K562 (cell line): Measurements from ENCODE around the gene RPP21. TPM values are rescaled to one million over a fixed set of nuclear protein-coding genes. Genes with fewer than 3 reads are reported as not detected.
A peak's percentile ranks its signal among the peaks of the same experiment; 100 is the strongest.

Experiments used
- ATAC-seq: fragments of 200-7000 bp; cut with Tn5 transposase; 3 replicates; pipeline ENCODE4 v1.9.1; 2020; ENCODE audit warnings: moderate library complexity
- BruUV-seq: library from RNA; stranded (reverse); fragments of 400-500 nt; replicated peaks from 2 replicates; lab custom pipeline; 2021; lab: Mats Ljungman, UMichigan
- CTCF ChIA-PET: fragments of 300-600 bp; formaldehyde crosslinking; extraction: SDS; loops from one replicate; lab custom pipeline; 2021; ENCODE audit warnings: low intra/inter-chr PET ratio; lab: Yijun Ruan, JAX
- POLR2A ChIA-PET: fragments of 300-600, 350-650 bp; sonication (Branson Sonifier 250); formaldehyde crosslinking; extraction: SDS; loops from one replicate; lab custom pipeline; 2021; ENCODE audit warnings: antibody characterized with exemption, inconsistent platforms; lab: Yijun Ruan, JAX
- DNase-seq, 4 experiments: peaks; one replicate each; pipeline versions ENCODE4 v3.0.0 to v3.0.0-alpha.2; 2011 to 2018; ENCODE audit warnings: low spot score in 3 of 4, mixed read lengths in 3 of 4; ENCODE audit errors: extremely low read depth in 1 of 4
- FAIRE-seq: peaks from 2 replicates; lab custom pipeline; 2011; peaks lifted over from hg19 to GRCh38; lab: Jason Lieb, UNC
- H2AFZ ChIP-seq: 2 replicates; pipeline ENCODE4 v1.6.0; 2011; ENCODE audit warnings: low read depth, low read length, control low read depth, inconsistent platforms
- H3K27ac ChIP-seq: fragments of 200-600 bp; 3 replicates; pipeline ENCODE4 v1.8.0; 2011; ENCODE audit warnings: low read depth, mild to moderate bottlenecking, control low read depth, inconsistent platforms, low read length, moderate library complexity, mixed read lengths; ENCODE audit errors: extremely low read depth
- H3K27me3 ChIP-seq, 2 experiments: fragments of 300-600 bp in 1 of 2; 2 replicates in 1 of 2; 3 replicates in 1 of 2; pipeline versions ENCODE4 v1.6.0 to v1.8.0; 2011; ENCODE audit warnings: inconsistent platforms in 2 of 2, low read length in 2 of 2, mild to moderate bottlenecking in 1 of 2, mixed read lengths in 1 of 2, moderate library complexity in 1 of 2; ENCODE audit not compliant: control insufficient read depth in 2 of 2, insufficient read depth in 2 of 2
- H3K36me3 ChIP-seq: fragments of 300-600 bp; 3 replicates; pipeline ENCODE4 v1.8.0; 2011; ENCODE audit warnings: mild to moderate bottlenecking, low read length, inconsistent platforms; ENCODE audit not compliant: control insufficient read depth, insufficient read depth
- H3K4me1 ChIP-seq, 2 experiments: fragments of 200-600 bp in 1 of 2; replicated peaks in 1 of 2; 2 replicates in 1 of 2; 3 replicates in 1 of 2; pipeline versions ENCODE4 v1.5.1 to v1.8.0; 2011; ENCODE audit warnings: inconsistent platforms in 2 of 2, low read length in 2 of 2, mild to moderate bottlenecking in 1 of 2, mixed read lengths in 1 of 2, moderate library complexity in 1 of 2; ENCODE audit not compliant: control insufficient read depth in 2 of 2, insufficient read depth in 2 of 2
- H3K4me2 ChIP-seq: 2 replicates; pipeline ENCODE4 v1.6.1; 2011; ENCODE audit warnings: low read length, control low read depth, inconsistent platforms, mixed read lengths; ENCODE audit not compliant: insufficient read depth
- H3K4me3 ChIP-seq: fragments of 200-600 bp; sonication (generic), shearing (Covaris generic); 2 replicates; pipeline ENCODE4 v1.5.1; 2016; ENCODE audit warnings: control low read depth, inconsistent platforms
- H3K79me2 ChIP-seq: fragments of 200-600 bp; 3 replicates; pipeline ENCODE4 v1.8.0; 2011; ENCODE audit warnings: low read length, inconsistent platforms; ENCODE audit not compliant: control insufficient read depth, insufficient read depth
- H3K9ac ChIP-seq, 2 experiments: 2 replicates each; pipeline versions ENCODE4 v1.6.0 to v1.6.1; 2011; ENCODE audit warnings: low read depth in 2 of 2, low read length in 2 of 2, control low read depth in 1 of 2, inconsistent platforms in 1 of 2, mild to moderate bottlenecking in 1 of 2, mixed read lengths in 1 of 2; ENCODE audit not compliant: insufficient read depth in 1 of 2
- H3K9me1 ChIP-seq: one replicate; pipeline ENCODE4 v1.6.0; 2011; ENCODE audit warnings: inconsistent platforms, mild to moderate bottlenecking, low read length, moderate library complexity; ENCODE audit not compliant: control insufficient read depth, insufficient read depth
- H3K9me3 ChIP-seq: replicated peaks from 2 replicates; pipeline ENCODE4 v1.5.1; 2011; ENCODE audit warnings: low read depth, low read length, inconsistent platforms; ENCODE audit not compliant: control insufficient read depth, insufficient read depth
- H4K20me1 ChIP-seq: replicated peaks from 2 replicates; pipeline ENCODE4 v1.6.1; 2011; ENCODE audit warnings: low read length, inconsistent platforms, mixed read lengths; ENCODE audit not compliant: control insufficient read depth, insufficient read depth
- EGR1 ChIP-seq: fragments of 450-650 bp; conservative IDR thresholded peaks from 2 replicates; pipeline ENCODE4 v1.6.1; 2017; ENCODE audit warnings: mild to moderate bottlenecking
- HMG20A ChIP-seq: fragments of 450-650 bp; formaldehyde crosslinking; conservative IDR thresholded peaks from 2 replicates; pipeline ENCODE4 v1.4.0; 2020; ENCODE audit warnings: mild to moderate bottlenecking, mixed read lengths
- JUND ChIP-seq, 2 experiments: IDR thresholded peaks; 2 replicates in 1 of 2; 3 replicates in 1 of 2; pipeline ENCODE4 v1.6.1; 2011; ENCODE audit warnings: borderline replicate concordance in 2 of 2, low read depth in 2 of 2, low read length in 2 of 2, improper control_type of control experiment in 1 of 2, missing biosample characterization in 1 of 2, missing genetic modification characterization in 1 of 2, missing genetic modification reagents in 1 of 2
- SMC3 ChIP-seq: conservative IDR thresholded peaks from 2 replicates; pipeline ENCODE4 v1.6.1; 2011; ENCODE audit warnings: low read depth, low read length, improper control_type of control experiment; ENCODE audit not compliant: insufficient read depth
- ZC3H11A ChIP-seq: IDR thresholded peaks from 2 replicates; pipeline ENCODE4 v1.6.1; 2012; ENCODE audit warnings: low read depth, low read length, improper control_type of control experiment
- ZNF384 ChIP-seq: IDR thresholded peaks from 2 replicates; pipeline ENCODE4 v1.6.1; 2012; ENCODE audit warnings: low read depth, low read length, improper control_type of control experiment
- ZNF766 ChIP-seq: fragments of 200-800 bp; sonication (Bioruptor generic); conservative IDR thresholded peaks from 2 replicates; pipeline ENCODE4 v1.6.1; 2016; ENCODE audit warnings: missing genetic modification characterization, missing compliant biosample characterization
- WGBS: fragments of 100-300 bp; shearing (Covaris generic); methylation state at CpG from one replicate; pipeline ENCODE4 v1.1.6; 2016; ENCODE audit warnings: low coverage, mixed read lengths; ENCODE audit not compliant: insufficient coverage; ENCODE audit errors: missing lambda C conversion rate; 5-methylcytosine and 5-hydroxymethylcytosine counted together
- in situ Hi-C: fragments of 300-500 bp; cut with MboI; formaldehyde crosslinking; loops from 4 replicates; pipeline ENCODE4 v1.15.0; 2018; ENCODE audit warnings: inconsistent platforms, mixed read lengths
- intact Hi-C: fragments of 100-400 bp; cut with micrococcal nuclease; formaldehyde crosslinking; loops from 2 replicates; pipeline ENCODE4 v1.14.2; 2022
- polyA plus RNA-seq, 8 experiments: library from polyadenylated mRNA; depleted of rRNA in 4 of 8; stranded (reverse) in 5 of 8; unstranded in 3 of 8; fragments of >200 nt; fragmentation: Nextera tagmentation in 2 of 8; fragmentation: Illumina TruSeq in 1 of 8; extraction: Ambion mirVana in 2 of 8; extraction: Trizol in 1 of 8; gene quantifications; 2 replicates each; pipeline versions ENCODE4 v1.2.1 to v1.2.3, GENCODE V29; 2011 to 2014; ENCODE audit warnings: inconsistent platforms in 1 of 8, missing spikeins in 1 of 8
- total RNA-seq, 7 experiments: library from RNA; depleted of rRNA in 6 of 7; stranded (reverse); fragments of >200 nt in 6 of 7; fragmentation: Illumina TruSeq in 2 of 7; extraction: Trizol in 2 of 7; gene quantifications; 2 replicates each; pipeline versions ENCODE4 v1.2.1 to v1.2.3, GENCODE V29; 2011 to 2021; ENCODE audit warnings: low replicate concordance in 1 of 7
- TF ChIP-seq, protein P1 (sequence below), 3 experiments: IDR thresholded peaks in 2 of 3; conservative IDR thresholded peaks in 1 of 3; 2 replicates each; pipeline ENCODE4 v1.5.1; 2011 to 2012; ENCODE audit warnings: low read length in 3 of 3, mild to moderate bottlenecking in 3 of 3, control low read depth in 2 of 3, improper control_type of control experiment in 1 of 3, inconsistent platforms in 1 of 3, low read depth in 1 of 3, mixed read lengths in 1 of 3, moderate library complexity in 1 of 3; ENCODE audit not compliant: insufficient read depth in 2 of 3
- TF ChIP-seq, protein P2 (sequence below), 2 experiments: fragments of 450-650 bp; formaldehyde crosslinking in 1 of 2; IDR thresholded peaks; 2 replicates each; pipeline versions ENCODE4 v1.4.0 to v1.6.1; 2014 to 2020; ENCODE audit warnings: mild to moderate bottlenecking in 2 of 2, borderline replicate concordance in 1 of 2, low read depth in 1 of 2

The RPP21 gene
- total and polyA plus RNA-seq, 9 of the 15 experiments (the other 6 are each of a cell fraction or from before 2014, with no cell fraction given), result 62.1 to 362 (median 166) TPM

DNA sequence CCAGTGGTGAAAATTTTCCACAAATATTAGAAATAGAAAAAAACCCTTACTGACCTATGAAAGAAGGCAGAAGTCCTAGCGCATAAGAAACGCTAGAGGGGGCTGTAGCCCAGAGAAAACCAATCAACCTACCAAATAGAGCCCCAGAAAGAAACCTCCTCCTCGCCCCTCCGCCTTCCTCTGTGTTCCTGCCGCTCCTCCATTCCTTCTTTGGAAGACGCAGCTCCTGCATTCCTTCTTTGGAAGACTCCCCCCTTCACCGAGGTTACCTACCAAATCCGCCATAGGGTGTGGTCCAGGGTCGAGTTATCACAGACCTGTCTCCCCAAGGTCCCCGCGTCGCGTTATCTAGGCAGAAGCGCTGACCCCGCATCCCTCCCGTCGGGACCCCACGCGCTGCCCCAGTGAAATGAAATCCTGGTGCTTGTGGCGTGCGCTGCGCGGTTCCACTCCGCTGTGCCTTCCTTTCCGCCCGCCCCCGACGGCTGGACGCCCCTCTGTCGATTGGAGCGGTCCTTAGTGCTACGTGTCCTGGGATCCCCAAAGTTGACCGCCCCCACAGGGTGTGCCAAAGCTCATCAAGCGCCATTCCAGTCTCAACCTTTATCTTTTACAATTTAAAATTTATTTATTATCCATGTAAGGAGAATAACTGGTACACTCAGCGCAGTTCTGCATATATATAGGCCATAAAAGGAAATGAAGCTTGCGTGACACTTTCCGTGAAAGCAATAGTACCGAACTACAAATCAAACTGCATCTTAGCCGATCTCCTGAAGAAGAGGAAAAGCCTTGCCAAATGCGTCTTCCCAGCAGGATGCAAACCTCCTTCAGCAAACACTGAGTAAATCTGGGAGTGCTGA lies 13.0 kb downstream of the RPP21 start:
- Histone ChIP-seq H3K4me2 (peak overlapping the region; percentile 68), H3K4me1 (peaks cover 0 to 5% of the 10 kb centered on the region in 2 experiments; a peak in 3 of 5 replicates), H3K36me3 (no peaks in the 10 kb centered on the region), H3K9me1 (no peaks in the 10 kb centered on the region), H3K4me3 (no peak overlapping the region), H2AFZ (peak overlapping the region; percentile 71), H3K27me3 (peaks cover 27% of the 10 kb centered on the region in 2 experiments), H3K79me2 (no peaks in the 10 kb centered on the region), H3K9me3 (no peaks in the 10 kb centered on the region), H3K9ac (no peak overlapping the region; a peak in 1 of 4 replicates), H4K20me1 (no peaks in the 10 kb centered on the region), H3K27ac (no peak overlapping the region)
- peak; percentile 84 for FAIRE-seq
- no TSS peak for BruUV-seq
- intact Hi-C loops, result loop anchor here (2.0 to 5.0 kb wide), 2 partner anchors 39 to 94 kb away; no protein-coding TSS in a partner anchor
- CTCF ChIA-PET, result interaction anchor here (0.6 kb wide), 1 partner anchor 86 kb away, joined by 7 read pairs; no protein-coding TSS in a partner anchor
- in situ Hi-C loops, result no loop called here
- peak; percentile 51 to 75 (median 64) for DNase-seq
- POLR2A ChIA-PET, result no interaction called here
- 25% methylated on average over 40 of the region's 40 CpGs for WGBS
- peak; percentile 94 for ATAC-seq
- TF ChIP-seq, protein P1, sequence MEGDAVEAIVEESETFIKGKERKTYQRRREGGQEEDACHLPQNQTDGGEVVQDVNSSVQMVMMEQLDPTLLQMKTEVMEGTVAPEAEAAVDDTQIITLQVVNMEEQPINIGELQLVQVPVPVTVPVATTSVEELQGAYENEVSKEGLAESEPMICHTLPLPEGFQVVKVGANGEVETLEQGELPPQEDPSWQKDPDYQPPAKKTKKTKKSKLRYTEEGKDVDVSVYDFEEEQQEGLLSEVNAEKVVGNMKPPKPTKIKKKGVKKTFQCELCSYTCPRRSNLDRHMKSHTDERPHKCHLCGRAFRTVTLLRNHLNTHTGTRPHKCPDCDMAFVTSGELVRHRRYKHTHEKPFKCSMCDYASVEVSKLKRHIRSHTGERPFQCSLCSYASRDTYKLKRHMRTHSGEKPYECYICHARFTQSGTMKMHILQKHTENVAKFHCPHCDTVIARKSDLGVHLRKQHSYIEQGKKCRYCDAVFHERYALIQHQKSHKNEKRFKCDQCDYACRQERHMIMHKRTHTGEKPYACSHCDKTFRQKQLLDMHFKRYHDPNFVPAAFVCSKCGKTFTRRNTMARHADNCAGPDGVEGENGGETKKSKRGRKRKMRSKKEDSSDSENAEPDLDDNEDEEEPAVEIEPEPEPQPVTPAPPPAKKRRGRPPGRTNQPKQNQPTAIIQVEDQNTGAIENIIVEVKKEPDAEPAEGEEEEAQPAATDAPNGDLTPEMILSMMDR (IDR thresholded peaks at IDR 0.05 in 2 of 3, conservative IDR thresholded peaks at IDR 0.05 in 1 of 3; ENCODE audit: insufficient read depth in 2 of 3, low read depth in 1 of 3, low read length in 3 of 3), result peak; percentile 75 to 88 (median 79)
- peak; percentile 53; the same call in 1 of the 2 replicates for TF ChIP-seq ZNF766
- 0 out of 2 replicates have a peak, but pooled peaks have one; percentile 10 for TF ChIP-seq EGR1
- 0 out of 2 replicates have a peak, but pooled peaks have one; percentile 10 for TF ChIP-seq JUND (IDR thresholded peaks at IDR 0.05; ENCODE audit: borderline replicate concordance, low read depth, low read length)
- no peak for TF ChIP-seq JUND (tag; IDR thresholded peaks at IDR 0.05; ENCODE audit: borderline replicate concordance, low read depth, low read length)
- TF ChIP-seq ZC3H11A, result no peak
- TF ChIP-seq, protein P2, sequence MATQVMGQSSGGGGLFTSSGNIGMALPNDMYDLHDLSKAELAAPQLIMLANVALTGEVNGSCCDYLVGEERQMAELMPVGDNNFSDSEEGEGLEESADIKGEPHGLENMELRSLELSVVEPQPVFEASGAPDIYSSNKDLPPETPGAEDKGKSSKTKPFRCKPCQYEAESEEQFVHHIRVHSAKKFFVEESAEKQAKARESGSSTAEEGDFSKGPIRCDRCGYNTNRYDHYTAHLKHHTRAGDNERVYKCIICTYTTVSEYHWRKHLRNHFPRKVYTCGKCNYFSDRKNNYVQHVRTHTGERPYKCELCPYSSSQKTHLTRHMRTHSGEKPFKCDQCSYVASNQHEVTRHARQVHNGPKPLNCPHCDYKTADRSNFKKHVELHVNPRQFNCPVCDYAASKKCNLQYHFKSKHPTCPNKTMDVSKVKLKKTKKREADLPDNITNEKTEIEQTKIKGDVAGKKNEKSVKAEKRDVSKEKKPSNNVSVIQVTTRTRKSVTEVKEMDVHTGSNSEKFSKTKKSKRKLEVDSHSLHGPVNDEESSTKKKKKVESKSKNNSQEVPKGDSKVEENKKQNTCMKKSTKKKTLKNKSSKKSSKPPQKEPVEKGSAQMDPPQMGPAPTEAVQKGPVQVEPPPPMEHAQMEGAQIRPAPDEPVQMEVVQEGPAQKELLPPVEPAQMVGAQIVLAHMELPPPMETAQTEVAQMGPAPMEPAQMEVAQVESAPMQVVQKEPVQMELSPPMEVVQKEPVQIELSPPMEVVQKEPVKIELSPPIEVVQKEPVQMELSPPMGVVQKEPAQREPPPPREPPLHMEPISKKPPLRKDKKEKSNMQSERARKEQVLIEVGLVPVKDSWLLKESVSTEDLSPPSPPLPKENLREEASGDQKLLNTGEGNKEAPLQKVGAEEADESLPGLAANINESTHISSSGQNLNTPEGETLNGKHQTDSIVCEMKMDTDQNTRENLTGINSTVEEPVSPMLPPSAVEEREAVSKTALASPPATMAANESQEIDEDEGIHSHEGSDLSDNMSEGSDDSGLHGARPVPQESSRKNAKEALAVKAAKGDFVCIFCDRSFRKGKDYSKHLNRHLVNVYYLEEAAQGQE (IDR thresholded peaks at IDR 0.05; ENCODE audit: borderline replicate concordance), result peak; percentile 21; the same call in 1 of the 2 replicates
- TF ChIP-seq, protein P2 (CRISPR knock-in tag; IDR thresholded peaks at IDR 0.05; ENCODE audit: low read depth), result no peak
- peak; percentile 67 for TF ChIP-seq ZNF384
- TF ChIP-seq SMC3, result peak; percentile 28; the same call in 1 of the 2 replicates
- no peak for TF ChIP-seq HMG20A (CRISPR knock-in tag)
